Measurements from ENCODE around the gene PSIP1. TPM values are rescaled to one million over a fixed set of nuclear protein-coding genes. Genes with fewer than 3 reads are reported as not detected.
A peak's percentile ranks its signal among the peaks of the same experiment; 100 is the strongest.

Gene PSIP1
- total RNA-seq, 4 donors from 2014 or later = 12.7 to 206 (median 27.8) TPM

GRCh38 chr9:15417626-15418025 lies 93.1 kb downstream of the PSIP1 start:
- no peak for DNase-seq
- Histone ChIP-seq H3K36me3 (no peaks in the 10 kb centered on the region), H3K27ac (no peak overlapping the region), H3K4me3 (no peak overlapping the region), H3K27me3 (no peaks in the 10 kb centered on the region), H3K4me1 (peaks cover 0 to 9% (median 8%) of the 10 kb centered on the region in 4 donors), H3K9me3 (no peaks in the 10 kb centered on the region)
- TF ChIP-seq POLR2AphosphoS5 (IDR thresholded peaks at IDR 0.05) = no peak
- 68 to 88% methylated on average over 6 of the region's 6 CpGs for WGBS, 2 donors (ENCODE audit: low coverage in 1 of 2)
- in situ Hi-C loops (cut with MboI; ENCODE audit: low pct_ligation_motif_present in 1 of 4, low pct_unique_long_range_greater_than_20kb in 1 of 4, low sequenced_read_pairs in 3 of 4) = loop anchor here (5.0 to 25.0 kb wide), 5 partner anchors 105 to 205 kb away; partner anchors contain the start of gene TTC39B (in 1 of the 4)
- intact Hi-C loops (cut with DNase I; ENCODE audit: low total_unique reads) = no loop called here

DNA sequence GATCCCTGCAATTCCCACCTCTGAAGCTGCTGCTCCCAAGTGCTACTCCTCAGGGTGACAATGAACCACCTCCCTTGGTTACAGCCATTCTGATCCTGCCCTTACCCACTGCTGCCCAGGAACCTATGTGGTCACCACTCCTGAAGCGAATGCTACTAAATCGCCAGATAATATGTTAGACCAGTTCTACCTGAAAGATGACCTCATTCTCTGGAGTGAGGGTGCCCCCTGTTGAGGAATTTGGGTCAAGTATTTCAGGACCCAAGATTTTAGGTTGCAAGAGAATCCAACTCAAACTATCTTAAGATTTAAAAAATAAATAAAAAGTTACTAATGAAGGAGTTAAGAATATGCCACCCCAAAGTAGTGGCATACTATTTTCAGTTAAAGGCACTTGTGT lies 93.9 kb downstream of the PSIP1 start:
- WGBS, 2 donors (ENCODE audit: low coverage in 1 of 2) = 41% methylated on average over 2 of the region's 2 CpGs; no CpG with 5 or more reads in 1 of the 2 donors
- no peaks in the 10 kb centered on the region for H3K27me3 ChIP-seq
- in situ Hi-C loops (cut with MboI; ENCODE audit: low pct_ligation_motif_present in 1 of 4, low pct_unique_long_range_greater_than_20kb in 1 of 4, low sequenced_read_pairs in 3 of 4) = loop anchor here (5.0 to 25.0 kb wide), 5 partner anchors 105 to 205 kb away; partner anchors contain the start of gene TTC39B (in 1 of the 4)
- peak; percentile 66 for DNase-seq
- intact Hi-C loops (cut with DNase I; ENCODE audit: low total_unique reads) = no loop called here
- H3K27ac ChIP-seq = no peak overlapping the region
- no peak overlapping the region for H3K4me3 ChIP-seq
- TF ChIP-seq, protein P1, sequence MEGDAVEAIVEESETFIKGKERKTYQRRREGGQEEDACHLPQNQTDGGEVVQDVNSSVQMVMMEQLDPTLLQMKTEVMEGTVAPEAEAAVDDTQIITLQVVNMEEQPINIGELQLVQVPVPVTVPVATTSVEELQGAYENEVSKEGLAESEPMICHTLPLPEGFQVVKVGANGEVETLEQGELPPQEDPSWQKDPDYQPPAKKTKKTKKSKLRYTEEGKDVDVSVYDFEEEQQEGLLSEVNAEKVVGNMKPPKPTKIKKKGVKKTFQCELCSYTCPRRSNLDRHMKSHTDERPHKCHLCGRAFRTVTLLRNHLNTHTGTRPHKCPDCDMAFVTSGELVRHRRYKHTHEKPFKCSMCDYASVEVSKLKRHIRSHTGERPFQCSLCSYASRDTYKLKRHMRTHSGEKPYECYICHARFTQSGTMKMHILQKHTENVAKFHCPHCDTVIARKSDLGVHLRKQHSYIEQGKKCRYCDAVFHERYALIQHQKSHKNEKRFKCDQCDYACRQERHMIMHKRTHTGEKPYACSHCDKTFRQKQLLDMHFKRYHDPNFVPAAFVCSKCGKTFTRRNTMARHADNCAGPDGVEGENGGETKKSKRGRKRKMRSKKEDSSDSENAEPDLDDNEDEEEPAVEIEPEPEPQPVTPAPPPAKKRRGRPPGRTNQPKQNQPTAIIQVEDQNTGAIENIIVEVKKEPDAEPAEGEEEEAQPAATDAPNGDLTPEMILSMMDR (IDR thresholded peaks at IDR 0.05) = peak; percentile 32 to 62 (median 40)
- TF ChIP-seq POLR2A (IDR thresholded peaks at IDR 0.05) = no peak
- TF ChIP-seq POLR2AphosphoS5 (IDR thresholded peaks at IDR 0.05) = no peak
- TF ChIP-seq EP300 (IDR thresholded peaks at IDR 0.05; ENCODE audit: low read depth) = no peak
- no peaks in the 10 kb centered on the region for H3K9me3 ChIP-seq
- H3K36me3 ChIP-seq = no peaks in the 10 kb centered on the region
- peaks cover 0 to 6% (median 4%) of the 10 kb centered on the region in 4 donors for H3K4me1 ChIP-seq

Small RNAs within 50 kb of the gene (small RNA-seq; reads per million reads assigned to genes)
- gene AL513423.1 (0 reads per million in 4 donors), gene RN7SL98P (0 reads per million in 4 donors), gene RNU6-246P (0 reads per million in 4 donors), gene RNU6-319P (0 reads per million in 4 donors)

Other genes with a start within 250 kb of the PSIP1 start
- gene TTC39B, start 203.8 kb downstream of the PSIP1 start, total RNA-seq = 10 to 100 TPM; 23.3 to 62.8 (median 38.1) TPM
- gene SNAPC3, start 88.1 kb downstream of the PSIP1 start, total RNA-seq = 10 to 100 TPM; 44.9 to 70.7 (median 52.5) TPM
- gene CCDC171, start 42.1 kb upstream of the PSIP1 start, total RNA-seq = 1 to 10 TPM; 1.1 to 5.1 (median 3.6) TPM

All from transverse colon (tissue), 4 donors.